MCF 10A (cell line): ENCODE results near the gene PEX11A. TPM values are rescaled to one million over a fixed set of nuclear protein-coding genes. Genes with fewer than 3 reads are reported as not detected.

Source experiments
- BruUV-seq: library from RNA; stranded (reverse); fragments of 400-500 nt; replicated peaks from 2 replicates; lab custom pipeline; 2021; lab: Mats Ljungman, UMichigan
- CTCF ChIA-PET: fragments of 300-600 bp; sonication (Branson Sonifier 250); formaldehyde crosslinking; extraction: SDS; loops from one replicate; lab custom pipeline; 2021; ENCODE audit warnings: antibody characterized with exemption, inconsistent platforms; lab: Yijun Ruan, JAX
- POLR2A ChIA-PET: fragments of 300-600, 350-650 bp; sonication (Branson Sonifier 250); formaldehyde crosslinking; extraction: SDS; loops from one replicate; lab custom pipeline; 2020; ENCODE audit warnings: antibody characterized with exemption, inconsistent platforms; lab: Yijun Ruan, JAX
- DNase-seq: peaks from one replicate; pipeline ENCODE4 v3.0.0-alpha.2; 2018; ENCODE audit not compliant: unreplicated experiment
- H3K27ac Mint-ChIP-seq: one replicate; pipeline ENCODE4 v1.8.0; 2022; ENCODE audit warnings: mild to moderate bottlenecking, low read depth, mixed read lengths; ENCODE audit not compliant: unreplicated experiment
- H3K27me3 Mint-ChIP-seq: one replicate; pipeline ENCODE4 v1.8.0; 2022; ENCODE audit warnings: mixed read lengths; ENCODE audit not compliant: insufficient read depth, unreplicated experiment
- H3K36me3 Mint-ChIP-seq: one replicate; pipeline ENCODE4 v1.8.0; 2022; ENCODE audit warnings: mild to moderate bottlenecking, moderate library complexity, mixed read lengths; ENCODE audit not compliant: insufficient read depth, unreplicated experiment
- H3K4me1 Mint-ChIP-seq: one replicate; pipeline ENCODE4 v1.8.0; 2022; ENCODE audit warnings: mixed read lengths; ENCODE audit not compliant: insufficient read depth, unreplicated experiment
- H3K4me3 Mint-ChIP-seq: one replicate; pipeline ENCODE4 v1.8.0; 2022; ENCODE audit warnings: mild to moderate bottlenecking, moderate library complexity, mixed read lengths; ENCODE audit not compliant: unreplicated experiment
- H3K9me3 Mint-ChIP-seq: one replicate; pipeline ENCODE4 v1.8.0; 2022; ENCODE audit warnings: mixed read lengths; ENCODE audit not compliant: unreplicated experiment
- CTCF ChIP-seq: fragments of 200-600 bp; IDR thresholded peaks from one replicate; pipeline ENCODE4 v1.8.0; 2022; ENCODE audit warnings: antibody characterized with exemption, mild to moderate bottlenecking; ENCODE audit not compliant: unreplicated experiment
- intact Hi-C: fragments of 100-400 bp; cut with micrococcal nuclease; formaldehyde crosslinking; loops from 2 replicates; pipeline ENCODE4 v1.14.1; 2022
- total RNA-seq: library from RNA; stranded (reverse); gene quantifications from 2 replicates; pipeline ENCODE4 v1.2.3, GENCODE V29; 2022

The PEX11A gene
- total RNA-seq, 1 experiment from 2014 or later = 3.4 TPM

- Mint-ChIP-seq H3K4me1 (no peaks in the 10 kb centered on the region), H3K9me3 (no peaks in the 10 kb centered on the region), H3K36me3 (no peaks in the 10 kb centered on the region), H3K27me3 (no peaks in the 10 kb centered on the region), H3K27ac (no peak overlapping the region), H3K4me3 (no peak overlapping the region)
- TF ChIP-seq CTCF = no peak
- no peak for DNase-seq
- ChIA-PET CTCF (interaction anchor here (0.6 to 2.8 kb wide), 13 partner anchors 12 to 352 kb away, joined by 3 to 32 read pairs (median 3); partner anchors contain the start of genes PEX11A and WDR93), POLR2A (no interaction called here)
- intact Hi-C loops = loop anchor here (5.0 to 10.0 kb wide), 2 partner anchors 47 to 89 kb away; partner anchors contain the start of genes PEX11A and WDR93
- no TSS peak for BruUV-seq
Measured at GRCh38 chr15:89645680-89646079, 44.9 kb downstream of the PEX11A start.

GRCh38 chr15:89642106-89642505 is 48.4 kb downstream of the PEX11A start:
- TF ChIP-seq CTCF = no peak
- no peak overlapping the region for H3K4me3 Mint-ChIP-seq
- no peaks in the 10 kb centered on the region for H3K4me1 Mint-ChIP-seq
- no peaks in the 10 kb centered on the region for H3K27me3 Mint-ChIP-seq
- no peak for DNase-seq
- no peaks in the 10 kb centered on the region for H3K9me3 Mint-ChIP-seq
- ChIA-PET POLR2A (interaction anchor here (1.4 kb wide), 1 partner anchor 21 kb away, joined by 5 read pairs; no protein-coding TSS in a partner anchor), CTCF (interaction anchor here (1.5 kb wide), 1 partner anchor 16 kb away, joined by 3 read pairs; no protein-coding TSS in a partner anchor)
- intact Hi-C loops = loop anchor here (10.0 kb wide), 1 partner anchor 93 kb away; no protein-coding TSS in a partner anchor
- no peaks in the 10 kb centered on the region for H3K36me3 Mint-ChIP-seq
- no TSS peak for BruUV-seq
- no peak overlapping the region for H3K27ac Mint-ChIP-seq

- H3K36me3 Mint-ChIP-seq = no peaks in the 10 kb centered on the region
Measured at GRCh38 chr15:89641053-89641452, 49.5 kb downstream of the PEX11A start.

More at GRCh38 chr15:89641053-89641452, 49.5 kb downstream of the PEX11A start:
- no peak for DNase-seq
- CTCF ChIA-PET = interaction anchor here (0.6 kb wide), 1 partner anchor 20 kb away, joined by 5 read pairs; no protein-coding TSS in a partner anchor
- no TSS peak for BruUV-seq
- intact Hi-C loops = loop anchor here (10.0 kb wide), 1 partner anchor 94 kb away; no protein-coding TSS in a partner anchor
- Mint-ChIP-seq H3K27ac (no peak overlapping the region), H3K4me1 (no peaks in the 10 kb centered on the region), H3K9me3 (no peaks in the 10 kb centered on the region), H3K4me3 (no peak overlapping the region), H3K27me3 (no peaks in the 10 kb centered on the region)
- POLR2A ChIA-PET = interaction anchor here (1.4 kb wide), 1 partner anchor 22 kb away, joined by 5 read pairs; no protein-coding TSS in a partner anchor
- TF ChIP-seq CTCF = no peak
